PC-9 (cell line): ENCODE data around the gene F11.

ENCODE experiments used
- EZH2 ChIP-seq: fragments of 200-600 bp; sonication (generic); IDR thresholded peaks from 2 replicates; pipeline ENCODE4 v1.8.0; 2017; ENCODE audit warnings: antibody characterized with exemption, low read depth
- TF ChIP-seq, protein P1 (sequence below): fragments of 200-600 bp; sonication (generic); conservative IDR thresholded peaks from 2 replicates; pipeline ENCODE4 v1.6.1; 2017; ENCODE audit warnings: mixed run types, antibody characterized with exemption, mild to moderate bottlenecking, moderate library complexity

DNA sequence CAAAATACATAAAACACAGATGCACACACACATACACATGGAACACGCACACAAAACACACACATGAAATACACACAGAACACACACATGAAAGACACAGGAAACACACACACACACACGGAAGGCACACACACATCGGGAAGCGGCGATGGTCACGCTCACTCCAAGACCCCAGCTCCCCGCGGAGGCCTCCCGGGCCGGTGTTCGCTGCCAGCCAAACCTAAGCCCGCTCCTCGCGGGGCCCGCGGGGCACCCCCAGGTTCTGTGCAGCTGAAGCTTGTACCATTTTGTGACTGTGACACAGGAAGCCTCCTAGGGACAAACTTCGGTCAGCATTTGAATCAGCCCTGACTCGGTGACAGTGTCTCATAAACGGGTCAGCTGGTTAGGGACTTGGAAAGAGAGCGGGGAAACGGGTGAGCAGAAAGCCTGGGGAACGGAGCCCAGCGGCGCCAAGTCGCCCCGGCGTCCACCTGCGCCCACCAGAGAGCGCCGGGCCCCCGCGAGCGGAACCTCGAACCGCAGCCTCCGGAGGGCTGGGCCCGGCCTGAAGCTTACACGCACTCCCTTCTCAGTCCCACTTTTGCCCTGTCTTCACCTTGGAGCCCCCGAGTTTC lies 32.1 kb downstream of the F11 start:
- TF ChIP-seq, protein P1, sequence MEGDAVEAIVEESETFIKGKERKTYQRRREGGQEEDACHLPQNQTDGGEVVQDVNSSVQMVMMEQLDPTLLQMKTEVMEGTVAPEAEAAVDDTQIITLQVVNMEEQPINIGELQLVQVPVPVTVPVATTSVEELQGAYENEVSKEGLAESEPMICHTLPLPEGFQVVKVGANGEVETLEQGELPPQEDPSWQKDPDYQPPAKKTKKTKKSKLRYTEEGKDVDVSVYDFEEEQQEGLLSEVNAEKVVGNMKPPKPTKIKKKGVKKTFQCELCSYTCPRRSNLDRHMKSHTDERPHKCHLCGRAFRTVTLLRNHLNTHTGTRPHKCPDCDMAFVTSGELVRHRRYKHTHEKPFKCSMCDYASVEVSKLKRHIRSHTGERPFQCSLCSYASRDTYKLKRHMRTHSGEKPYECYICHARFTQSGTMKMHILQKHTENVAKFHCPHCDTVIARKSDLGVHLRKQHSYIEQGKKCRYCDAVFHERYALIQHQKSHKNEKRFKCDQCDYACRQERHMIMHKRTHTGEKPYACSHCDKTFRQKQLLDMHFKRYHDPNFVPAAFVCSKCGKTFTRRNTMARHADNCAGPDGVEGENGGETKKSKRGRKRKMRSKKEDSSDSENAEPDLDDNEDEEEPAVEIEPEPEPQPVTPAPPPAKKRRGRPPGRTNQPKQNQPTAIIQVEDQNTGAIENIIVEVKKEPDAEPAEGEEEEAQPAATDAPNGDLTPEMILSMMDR, result no peak
- TF ChIP-seq EZH2, result no peak
